Thoracic aorta (tissue), 2 donors: Measurements from ENCODE around the gene SCO1. TPM values are rescaled to one million over a fixed set of nuclear protein-coding genes. Genes with fewer than 3 reads are reported as not detected.

Experiments
- ATAC-seq: fragments of 150-250 bp; one replicate; pipeline ENCODE4 v1.8.0; 2017; ENCODE audit warnings: low read depth; ENCODE audit not compliant: insufficient number of reproducible peaks, low FRiP score
- DNase-seq: peaks from one replicate; pipeline ENCODE4 v3.0.0-alpha.2; 2020; ENCODE audit warnings: low spot score
- H3K27ac ChIP-seq, 2 donors: fragments of 200-600 bp; sonication (generic); 1 replicate in 1 of 2; 2 replicates in 1 of 2; pipeline ENCODE4 v1.5.1; 2016; ENCODE audit warnings: mild to moderate bottlenecking in 2 of 2, moderate library complexity in 2 of 2
- H3K27me3 ChIP-seq: fragments of 200-600 bp; sonication (generic); replicated peaks from 2 replicates; pipeline ENCODE4 v1.6.0; 2016; ENCODE audit warnings: mild to moderate bottlenecking; ENCODE audit not compliant: insufficient read depth
- H3K36me3 ChIP-seq: fragments of 200-600 bp; sonication (generic); one replicate; pipeline ENCODE4 v1.5.1; 2016
- H3K4me1 ChIP-seq, 2 donors: fragments of 200-600 bp; sonication (generic); 1 replicate in 1 of 2; 2 replicates in 1 of 2; pipeline versions ENCODE4 v1.5.1 to v1.6.0; 2016; ENCODE audit warnings: low read depth in 2 of 2, mild to moderate bottlenecking in 1 of 2; ENCODE audit not compliant: control insufficient read depth in 1 of 2
- H3K4me3 ChIP-seq: fragments of 200-600 bp; sonication (generic); 2 replicates; pipeline ENCODE4 v1.5.1; 2016; ENCODE audit warnings: mild to moderate bottlenecking
- H3K9me3 ChIP-seq: fragments of 200-600 bp; sonication (generic); 2 replicates; pipeline ENCODE4 v1.5.1; 2016
- total RNA-seq, 2 donors: library from RNA; depleted of rRNA; stranded (reverse); fragments of >200 nt; gene quantifications; one replicate each; pipeline versions ENCODE4 v1.1.0 to v1.2.3, GENCODE V29; 2016
- TF ChIP-seq, protein P1 (sequence below): fragments of 200-600 bp; sonication (generic); IDR thresholded peaks from one replicate; pipeline ENCODE4 v1.5.1; 2019; ENCODE audit warnings: antibody characterized with exemption

The SCO1 gene
- total RNA-seq, 2 donors from 2014 or later, result 17.9 to 32.5 TPM

DNA sequence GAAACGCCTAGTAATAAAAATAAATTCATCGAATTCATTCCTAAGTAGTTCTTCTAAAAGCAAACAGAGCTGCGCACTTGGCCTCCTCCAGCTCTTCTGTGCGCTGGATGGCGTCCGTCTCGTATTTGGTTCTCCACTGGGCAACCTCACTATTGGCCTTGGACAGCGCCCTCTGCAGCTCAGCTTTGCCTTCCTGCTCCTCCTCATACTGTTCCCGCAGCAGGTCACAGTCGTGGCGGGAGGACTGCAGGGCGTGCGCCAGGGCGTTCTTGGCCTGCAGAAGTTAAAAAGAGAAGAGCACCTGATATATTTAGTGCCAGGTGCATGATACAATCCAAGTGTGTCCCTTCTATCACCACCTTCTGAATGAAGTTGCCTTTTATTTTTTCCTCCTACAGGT, 62.0 kb downstream of the SCO1 start:
- no peak for ATAC-seq
- no peak for DNase-seq
- H3K27ac ChIP-seq, result no peak overlapping the region
- H3K9me3 ChIP-seq, result no peaks in the 10 kb centered on the region
- no peaks in the 10 kb centered on the region for H3K27me3 ChIP-seq
- TF ChIP-seq, protein P1, sequence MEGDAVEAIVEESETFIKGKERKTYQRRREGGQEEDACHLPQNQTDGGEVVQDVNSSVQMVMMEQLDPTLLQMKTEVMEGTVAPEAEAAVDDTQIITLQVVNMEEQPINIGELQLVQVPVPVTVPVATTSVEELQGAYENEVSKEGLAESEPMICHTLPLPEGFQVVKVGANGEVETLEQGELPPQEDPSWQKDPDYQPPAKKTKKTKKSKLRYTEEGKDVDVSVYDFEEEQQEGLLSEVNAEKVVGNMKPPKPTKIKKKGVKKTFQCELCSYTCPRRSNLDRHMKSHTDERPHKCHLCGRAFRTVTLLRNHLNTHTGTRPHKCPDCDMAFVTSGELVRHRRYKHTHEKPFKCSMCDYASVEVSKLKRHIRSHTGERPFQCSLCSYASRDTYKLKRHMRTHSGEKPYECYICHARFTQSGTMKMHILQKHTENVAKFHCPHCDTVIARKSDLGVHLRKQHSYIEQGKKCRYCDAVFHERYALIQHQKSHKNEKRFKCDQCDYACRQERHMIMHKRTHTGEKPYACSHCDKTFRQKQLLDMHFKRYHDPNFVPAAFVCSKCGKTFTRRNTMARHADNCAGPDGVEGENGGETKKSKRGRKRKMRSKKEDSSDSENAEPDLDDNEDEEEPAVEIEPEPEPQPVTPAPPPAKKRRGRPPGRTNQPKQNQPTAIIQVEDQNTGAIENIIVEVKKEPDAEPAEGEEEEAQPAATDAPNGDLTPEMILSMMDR, result no peak
- peaks cover 7% of the 10 kb centered on the region for H3K36me3 ChIP-seq
- no peak overlapping the region for H3K4me3 ChIP-seq
- no peaks in the 10 kb centered on the region for H3K4me1 ChIP-seq

DNA sequence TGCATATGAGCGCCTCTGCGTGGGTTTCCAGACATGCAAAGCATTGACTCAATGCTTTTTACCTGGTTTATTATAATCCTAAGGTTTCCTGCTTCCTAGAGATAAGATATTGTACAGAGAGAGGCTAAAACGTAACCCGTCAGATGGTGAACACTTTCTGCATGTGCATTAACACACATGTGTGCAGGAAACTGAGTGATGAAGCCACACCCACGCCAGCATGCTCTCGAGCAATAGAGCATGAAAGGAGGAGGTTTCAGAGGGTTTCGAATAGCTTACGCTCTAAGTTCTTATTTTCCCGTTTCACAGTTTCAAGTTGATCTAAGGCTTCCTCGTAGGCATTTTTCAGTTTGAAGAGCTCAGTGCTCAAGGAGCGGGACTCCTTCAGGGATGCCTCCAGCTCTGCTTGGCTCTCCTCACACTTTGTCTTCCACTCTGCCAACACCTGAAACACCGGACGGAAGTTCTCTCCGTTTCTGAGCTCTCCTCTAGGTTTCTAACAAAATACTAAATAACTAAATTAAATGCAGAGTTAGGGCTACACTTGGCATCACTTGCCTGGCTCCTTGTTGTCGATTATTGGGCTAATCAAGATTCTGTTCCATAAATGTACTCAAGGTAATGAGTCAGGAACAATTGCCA, 63.5 kb downstream of the SCO1 start:
- Histone ChIP-seq H3K27me3 (no peaks in the 10 kb centered on the region), H3K4me3 (no peak overlapping the region), H3K4me1 (no peaks in the 10 kb centered on the region), H3K9me3 (no peaks in the 10 kb centered on the region), H3K27ac (no peak overlapping the region), H3K36me3 (peaks cover 7% of the 10 kb centered on the region)
- ATAC-seq (no peak), DNase-seq (no peak)
- TF ChIP-seq, protein P1, result no peak

DNA sequence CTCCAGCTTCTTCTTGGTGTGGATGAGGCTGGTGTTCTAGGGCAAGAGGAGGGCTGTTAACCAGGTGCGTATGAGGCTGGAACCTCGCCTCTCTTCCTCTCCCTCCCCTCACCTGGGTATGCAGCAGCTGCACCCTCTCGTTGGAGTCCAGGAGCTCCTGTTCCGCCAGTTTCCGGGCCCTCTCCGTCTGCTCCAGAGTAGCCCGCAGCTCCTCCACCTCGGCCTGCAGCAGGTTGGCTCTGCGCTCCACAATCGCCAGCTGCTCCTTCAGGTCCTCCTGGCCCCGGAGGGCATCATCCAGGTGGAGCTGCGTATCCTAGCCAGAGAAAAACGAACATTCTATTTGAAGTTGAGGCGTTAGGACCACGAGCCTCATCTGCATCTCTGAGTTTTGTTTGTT, 65.6 kb downstream of the SCO1 start:
- no peak overlapping the region for H3K4me3 ChIP-seq
- no peaks in the 10 kb centered on the region for H3K27me3 ChIP-seq
- H3K36me3 ChIP-seq, result no peaks in the 10 kb centered on the region
- ATAC-seq (no peak), DNase-seq (no peak)
- H3K27ac ChIP-seq, result no peak overlapping the region
- TF ChIP-seq, protein P1, result no peak
- H3K9me3 ChIP-seq, result no peaks in the 10 kb centered on the region
- H3K4me1 ChIP-seq, result no peaks in the 10 kb centered on the region

DNA sequence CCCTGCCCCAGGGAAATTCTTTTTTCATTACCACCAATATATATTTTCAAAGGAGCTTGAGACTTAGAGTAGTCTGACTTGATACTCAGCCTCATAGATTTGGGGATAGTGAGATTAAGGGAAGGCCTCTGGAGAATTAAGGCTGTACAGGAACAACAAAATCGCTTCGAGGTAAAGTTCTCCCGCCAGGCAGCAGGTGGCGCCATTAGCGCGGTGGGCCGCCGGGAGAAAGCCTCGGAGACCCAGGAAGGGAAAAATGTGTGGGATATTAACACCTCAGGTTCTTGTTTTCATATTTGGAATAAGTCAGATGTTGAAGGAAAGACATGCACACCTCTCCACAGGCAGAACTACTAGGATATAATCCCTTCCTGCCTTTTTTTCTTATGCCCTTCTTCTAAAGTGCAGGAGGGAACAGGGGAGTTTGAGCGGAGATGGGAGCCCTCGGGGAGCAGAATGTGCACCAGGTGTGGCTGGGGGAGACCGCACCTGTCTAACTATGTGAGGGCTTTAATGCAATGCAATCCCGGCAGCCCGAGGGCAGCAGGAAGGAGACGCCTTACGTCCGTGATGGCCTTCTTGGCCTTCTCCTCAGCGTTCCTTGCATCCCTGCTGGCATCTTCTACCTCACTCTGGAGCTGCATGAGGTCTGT, 66.2 kb downstream of the SCO1 start:
- Histone ChIP-seq H3K4me3 (no peak overlapping the region), H3K27ac (no peak overlapping the region), H3K36me3 (no peaks in the 10 kb centered on the region), H3K4me1 (no peaks in the 10 kb centered on the region), H3K9me3 (no peaks in the 10 kb centered on the region), H3K27me3 (no peaks in the 10 kb centered on the region)
- DNase-seq, result no peak
- ATAC-seq, result no peak
- TF ChIP-seq, protein P1, result peak; percentile 67

DNA sequence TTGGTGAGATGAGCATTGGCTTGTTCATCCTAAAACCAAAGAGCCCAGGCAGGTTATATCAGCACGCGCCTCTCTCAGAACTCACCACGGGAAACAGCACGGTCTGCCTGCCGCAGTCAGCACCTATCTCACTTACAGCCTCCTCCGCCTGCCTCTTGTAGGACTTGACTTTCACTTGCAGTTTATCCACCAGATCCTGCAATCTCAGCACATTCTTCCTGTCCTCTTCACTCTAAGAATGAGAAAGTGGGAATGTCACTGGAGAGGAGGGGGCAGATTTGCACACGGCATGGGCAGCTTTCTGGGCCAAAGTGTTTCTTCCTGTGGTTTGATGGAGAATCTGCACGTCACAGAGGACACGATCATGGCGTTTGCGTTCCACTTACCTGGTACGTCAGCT, 67.6 kb downstream of the SCO1 start:
- no peak for ATAC-seq
- H3K9me3 ChIP-seq, result no peaks in the 10 kb centered on the region

More for the DNA sequence above, 67.6 kb downstream of the SCO1 start:
- no peaks in the 10 kb centered on the region for H3K4me1 ChIP-seq
- DNase-seq, result no peak
- H3K27me3 ChIP-seq, result no peaks in the 10 kb centered on the region
- H3K36me3 ChIP-seq, result no peaks in the 10 kb centered on the region
- no peak overlapping the region for H3K4me3 ChIP-seq
- TF ChIP-seq, protein P1, result no peak
- H3K27ac ChIP-seq, result no peak overlapping the region
